Neural progenitor cell (in vitro differentiated cells): ENCODE data around the gene MERTK.

Source experiments
- CTCF ChIP-seq: fragments of 200-600 bp; sonication (generic); IDR thresholded peaks from 2 replicates; pipeline ENCODE4 v1.5.1; 2017; ENCODE audit warnings: antibody characterized with exemption, mild to moderate bottlenecking
- EZH2phosphoT487 ChIP-seq: fragments of 200-600 bp; sonication (generic); IDR thresholded peaks from 2 replicates; pipeline ENCODE4 v1.6.1; 2017; ENCODE audit warnings: antibody characterized with exemption

GRCh38 chr2:111947219-111947618 is 48.8 kb downstream of the MERTK start:
- TF ChIP-seq CTCF, result no peak
- TF ChIP-seq EZH2phosphoT487, result no peak
